ENCODE data around the gene SMYD3. TPM values are rescaled to one million over a fixed set of nuclear protein-coding genes. Genes with fewer than 3 reads are reported as not detected.
"Not testable (repeated sequence)": the region's sequence is repeated elsewhere in the genome, so short reads cannot be mapped to it uniquely, and the experiment has no call there.

Gene SMYD3
- total RNA-seq, 3 donors from 2014 or later: 16.8 to 28.8 (median 19.5) TPM

DNA sequence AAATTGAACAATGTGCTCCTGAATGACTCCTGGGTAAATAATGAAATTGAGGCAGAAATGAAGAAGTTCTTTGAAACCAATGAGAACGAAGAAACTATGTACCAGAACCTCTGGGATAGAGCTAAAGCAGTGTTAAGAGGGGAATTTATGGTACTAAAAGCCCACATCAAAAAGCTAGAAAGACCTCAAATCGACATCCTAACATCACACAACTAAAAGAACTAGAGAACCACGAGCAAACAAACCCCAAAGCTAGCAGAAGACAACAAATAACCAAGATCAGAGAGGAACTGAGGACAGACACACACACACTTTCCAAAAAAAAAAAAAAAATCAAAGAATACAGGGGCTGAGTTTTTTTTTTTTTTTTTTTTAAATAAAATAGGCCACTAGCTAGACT lies 564.2 kb downstream of the SMYD3 start:
- intact Hi-C loops (cut with DNase I; ENCODE audit: low total_unique reads): no loop called here
- DNase-seq (ENCODE audit: low spot score in 2 of 2): no peak
- no peak for TF ChIP-seq POLR2A (IDR thresholded peaks at IDR 0.05)
- TF ChIP-seq, protein P1, sequence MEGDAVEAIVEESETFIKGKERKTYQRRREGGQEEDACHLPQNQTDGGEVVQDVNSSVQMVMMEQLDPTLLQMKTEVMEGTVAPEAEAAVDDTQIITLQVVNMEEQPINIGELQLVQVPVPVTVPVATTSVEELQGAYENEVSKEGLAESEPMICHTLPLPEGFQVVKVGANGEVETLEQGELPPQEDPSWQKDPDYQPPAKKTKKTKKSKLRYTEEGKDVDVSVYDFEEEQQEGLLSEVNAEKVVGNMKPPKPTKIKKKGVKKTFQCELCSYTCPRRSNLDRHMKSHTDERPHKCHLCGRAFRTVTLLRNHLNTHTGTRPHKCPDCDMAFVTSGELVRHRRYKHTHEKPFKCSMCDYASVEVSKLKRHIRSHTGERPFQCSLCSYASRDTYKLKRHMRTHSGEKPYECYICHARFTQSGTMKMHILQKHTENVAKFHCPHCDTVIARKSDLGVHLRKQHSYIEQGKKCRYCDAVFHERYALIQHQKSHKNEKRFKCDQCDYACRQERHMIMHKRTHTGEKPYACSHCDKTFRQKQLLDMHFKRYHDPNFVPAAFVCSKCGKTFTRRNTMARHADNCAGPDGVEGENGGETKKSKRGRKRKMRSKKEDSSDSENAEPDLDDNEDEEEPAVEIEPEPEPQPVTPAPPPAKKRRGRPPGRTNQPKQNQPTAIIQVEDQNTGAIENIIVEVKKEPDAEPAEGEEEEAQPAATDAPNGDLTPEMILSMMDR (IDR thresholded peaks at IDR 0.05): no peak
- no peak for TF ChIP-seq POLR2AphosphoS5 (IDR thresholded peaks at IDR 0.05)
- H3K4me3 ChIP-seq: no peak overlapping the region
- H3K27me3 ChIP-seq: no peaks in the 10 kb centered on the region
- H3K36me3 ChIP-seq: no peaks in the 10 kb centered on the region
- no peaks in the 10 kb centered on the region for H3K4me1 ChIP-seq
- no peak overlapping the region for H3K27ac ChIP-seq
- peaks cover 0 to 4% of the 10 kb centered on the region in 2 donors for H3K9me3 ChIP-seq

GRCh38 chr1:245941771-245942170 lies 565.3 kb downstream of the SMYD3 start:
- H3K27ac ChIP-seq; H3K9me3 ChIP-seq; intact Hi-C loops (cut with DNase I; ENCODE audit: low total_unique reads); H3K36me3 ChIP-seq; H3K4me1 ChIP-seq; DNase-seq (ENCODE audit: low spot score in 2 of 2); H3K27me3 ChIP-seq; H3K4me3 ChIP-seq: not testable (repeated sequence)

GRCh38 chr1:245939756-245940345 lies 567.2 kb downstream of the SMYD3 start:
- intact Hi-C loops (cut with DNase I; ENCODE audit: low total_unique reads): no loop called here
- H3K27me3 ChIP-seq: no peaks in the 10 kb centered on the region

GRCh38 chr1:245938046-245938435 lies 569.0 kb downstream of the SMYD3 start:
- intact Hi-C loops (cut with DNase I; ENCODE audit: low total_unique reads): no loop called here
- no peak for DNase-seq (ENCODE audit: low spot score in 2 of 2)
- no peak for TF ChIP-seq POLR2A (IDR thresholded peaks at IDR 0.05)
- no peak for TF ChIP-seq POLR2AphosphoS5 (IDR thresholded peaks at IDR 0.05)
- TF ChIP-seq, protein P1 (IDR thresholded peaks at IDR 0.05): no peak

More at GRCh38 chr1:245939756-245940345, 567.2 kb downstream of the SMYD3 start:
- no peaks in the 10 kb centered on the region for H3K4me1 ChIP-seq
- no peak overlapping the region for H3K4me3 ChIP-seq
- H3K9me3 ChIP-seq: peaks cover 0 to 4% of the 10 kb centered on the region in 2 donors
- H3K36me3 ChIP-seq: no peaks in the 10 kb centered on the region
- TF ChIP-seq POLR2A (IDR thresholded peaks at IDR 0.05) (no peak), POLR2AphosphoS5 (IDR thresholded peaks at IDR 0.05) (no peak)
- TF ChIP-seq, protein P1 (IDR thresholded peaks at IDR 0.05): no peak
- no peak overlapping the region for H3K27ac ChIP-seq
- DNase-seq (ENCODE audit: low spot score in 2 of 2): no peak

DNA sequence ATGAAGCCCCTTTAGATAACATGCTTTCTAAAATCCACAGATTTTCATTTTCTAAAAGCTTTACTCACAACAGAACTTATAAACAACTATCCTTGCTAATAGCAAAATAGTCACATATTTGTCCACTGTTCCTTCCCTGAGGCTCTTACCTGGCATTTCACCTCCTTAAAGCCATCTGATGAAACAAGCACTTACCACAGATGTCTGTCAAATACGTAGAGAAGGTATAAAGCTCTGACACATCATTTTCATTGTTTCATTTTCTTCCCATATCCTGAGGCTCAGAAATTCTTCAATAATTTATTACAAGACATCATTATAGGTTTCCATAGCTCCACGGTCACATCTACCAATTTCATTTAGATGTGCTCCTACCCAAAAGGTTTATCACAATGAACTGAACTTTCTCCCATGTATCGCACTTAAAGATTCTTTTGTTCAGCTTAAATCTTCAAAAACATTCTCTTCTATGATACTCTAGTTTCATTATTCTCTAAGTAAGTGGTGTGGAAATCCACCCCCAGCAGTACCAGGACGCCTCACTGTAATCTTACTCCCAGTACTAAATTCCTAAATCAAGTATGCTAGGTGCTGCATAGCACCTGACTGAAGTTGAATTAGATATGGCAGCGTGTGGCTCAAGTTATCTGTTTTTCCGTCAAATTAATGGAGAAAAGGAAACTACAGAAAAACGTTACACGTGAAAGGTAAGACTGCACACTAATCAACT lies 569.6 kb downstream of the SMYD3 start:
- Histone ChIP-seq H3K4me1 (no peaks in the 10 kb centered on the region), H3K36me3 (no peaks in the 10 kb centered on the region), H3K4me3 (no peak overlapping the region), H3K27me3 (no peaks in the 10 kb centered on the region), H3K9me3 (no peaks in the 10 kb centered on the region), H3K27ac (no peak overlapping the region)
- no peak for DNase-seq (ENCODE audit: low spot score in 2 of 2)
- intact Hi-C loops (cut with DNase I; ENCODE audit: low total_unique reads): no loop called here
- TF ChIP-seq, protein P1 (IDR thresholded peaks at IDR 0.05): no peak
- TF ChIP-seq POLR2A (IDR thresholded peaks at IDR 0.05): no peak
- TF ChIP-seq POLR2AphosphoS5 (IDR thresholded peaks at IDR 0.05): no peak

More at GRCh38 chr1:245938046-245938435, 569.0 kb downstream of the SMYD3 start:
- H3K36me3 ChIP-seq: no peaks in the 10 kb centered on the region
- no peaks in the 10 kb centered on the region for H3K4me1 ChIP-seq
- no peaks in the 10 kb centered on the region for H3K27me3 ChIP-seq
- no peaks in the 10 kb centered on the region for H3K9me3 ChIP-seq
- H3K27ac ChIP-seq: no peak overlapping the region
- no peak overlapping the region for H3K4me3 ChIP-seq
